Neural cell (in vitro differentiated cells): Measurements from ENCODE around the gene PHB1.

Experiments
- EP300 ChIP-seq: fragments of 450-650 bp; conservative IDR thresholded peaks from 2 replicates; pipeline ENCODE4 v1.6.1; 2014; ENCODE audit warnings: antibody characterized with exemption, mild to moderate bottlenecking, moderate library complexity; ENCODE audit not compliant: poor library complexity, severe bottlenecking
- EZH2 ChIP-seq: fragments of 200-600, 300-800 bp; shearing (Covaris generic), sonication (generic); IDR thresholded peaks from 2 replicates; pipeline ENCODE4 v1.6.1; 2014; ENCODE audit warnings: antibody characterized with exemption, low read length, borderline replicate concordance, mild to moderate bottlenecking; ENCODE audit not compliant: insufficient read depth, poor library complexity, severe bottlenecking
- MXI1 ChIP-seq: fragments of 450-650 bp; conservative IDR thresholded peaks from 2 replicates; pipeline ENCODE4 v1.6.1; 2014; ENCODE audit warnings: antibody characterized with exemption, mild to moderate bottlenecking; ENCODE audit not compliant: poor library complexity, severe bottlenecking
- POLR2AphosphoS5 ChIP-seq: IDR thresholded peaks from 2 replicates; pipeline ENCODE4 v1.6.1; 2012
- RAD21 ChIP-seq: fragments of 450-650 bp; conservative IDR thresholded peaks from 2 replicates; pipeline ENCODE4 v1.6.1; 2014; ENCODE audit warnings: antibody characterized with exemption, mild to moderate bottlenecking, moderate library complexity
- SMC3 ChIP-seq: fragments of 450-650 bp; conservative IDR thresholded peaks from 2 replicates; pipeline ENCODE4 v1.6.1; 2014; ENCODE audit warnings: antibody characterized with exemption, mild to moderate bottlenecking, moderate library complexity; ENCODE audit not compliant: poor library complexity
- TAF1 ChIP-seq: IDR thresholded peaks from 2 replicates; pipeline ENCODE4 v1.6.1; 2012; ENCODE audit warnings: low read depth
- TF ChIP-seq, protein P1 (sequence below): fragments of 450-650 bp; IDR thresholded peaks from 2 replicates; pipeline ENCODE4 v1.5.1; 2014; ENCODE audit warnings: antibody characterized with exemption, mild to moderate bottlenecking, moderate library complexity; ENCODE audit not compliant: poor library complexity, severe bottlenecking
- TF ChIP-seq, protein P2 (sequence below): IDR thresholded peaks from 2 replicates; pipeline ENCODE4 v1.6.1; 2012; ENCODE audit warnings: borderline replicate concordance

DNA sequence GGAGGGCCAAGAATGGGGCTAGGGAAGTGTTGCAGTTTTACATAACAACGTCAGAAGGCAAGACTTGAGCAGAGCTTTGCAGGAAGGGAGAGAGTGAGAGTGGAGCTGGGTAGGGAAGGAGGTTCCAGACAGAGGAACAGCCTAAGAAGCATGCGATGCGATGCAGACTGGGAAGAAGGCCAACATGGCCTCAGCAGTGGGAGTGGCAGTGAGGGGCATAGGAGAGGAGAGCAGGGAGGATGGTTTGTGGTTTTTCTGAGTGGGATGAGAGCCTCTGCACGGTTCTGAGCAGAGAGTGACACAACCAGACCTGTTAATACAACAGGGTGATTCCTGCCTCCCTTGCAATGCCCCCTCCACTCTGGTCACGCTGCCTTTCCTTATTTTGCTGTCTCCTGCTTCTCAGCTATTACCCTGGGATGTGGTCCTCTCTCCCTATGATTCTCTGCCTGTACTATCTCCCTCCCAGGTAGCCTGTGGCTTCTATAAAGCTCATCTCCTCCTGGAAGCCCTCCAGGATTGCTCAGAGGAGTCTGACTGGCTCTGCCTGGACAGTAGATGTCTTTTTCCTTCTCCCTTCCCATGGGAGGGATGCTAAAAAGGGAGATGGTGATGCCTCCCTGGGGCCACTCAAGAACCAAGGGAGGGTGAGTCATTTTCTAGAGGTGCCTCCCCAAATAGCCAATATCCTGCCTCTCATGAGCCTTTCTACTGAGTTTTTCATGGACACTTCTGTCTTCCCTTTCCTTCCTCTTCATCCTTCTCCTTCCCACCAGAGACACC is 41.7 kb upstream of the PHB1 start:
- TF ChIP-seq, protein P1, sequence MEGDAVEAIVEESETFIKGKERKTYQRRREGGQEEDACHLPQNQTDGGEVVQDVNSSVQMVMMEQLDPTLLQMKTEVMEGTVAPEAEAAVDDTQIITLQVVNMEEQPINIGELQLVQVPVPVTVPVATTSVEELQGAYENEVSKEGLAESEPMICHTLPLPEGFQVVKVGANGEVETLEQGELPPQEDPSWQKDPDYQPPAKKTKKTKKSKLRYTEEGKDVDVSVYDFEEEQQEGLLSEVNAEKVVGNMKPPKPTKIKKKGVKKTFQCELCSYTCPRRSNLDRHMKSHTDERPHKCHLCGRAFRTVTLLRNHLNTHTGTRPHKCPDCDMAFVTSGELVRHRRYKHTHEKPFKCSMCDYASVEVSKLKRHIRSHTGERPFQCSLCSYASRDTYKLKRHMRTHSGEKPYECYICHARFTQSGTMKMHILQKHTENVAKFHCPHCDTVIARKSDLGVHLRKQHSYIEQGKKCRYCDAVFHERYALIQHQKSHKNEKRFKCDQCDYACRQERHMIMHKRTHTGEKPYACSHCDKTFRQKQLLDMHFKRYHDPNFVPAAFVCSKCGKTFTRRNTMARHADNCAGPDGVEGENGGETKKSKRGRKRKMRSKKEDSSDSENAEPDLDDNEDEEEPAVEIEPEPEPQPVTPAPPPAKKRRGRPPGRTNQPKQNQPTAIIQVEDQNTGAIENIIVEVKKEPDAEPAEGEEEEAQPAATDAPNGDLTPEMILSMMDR = no peak
- TF ChIP-seq POLR2AphosphoS5 (no peak), RAD21 (no peak), EZH2 (no peak), EP300 (no peak), TAF1 (no peak), SMC3 (no peak), MXI1 (no peak)
- TF ChIP-seq, protein P2, sequence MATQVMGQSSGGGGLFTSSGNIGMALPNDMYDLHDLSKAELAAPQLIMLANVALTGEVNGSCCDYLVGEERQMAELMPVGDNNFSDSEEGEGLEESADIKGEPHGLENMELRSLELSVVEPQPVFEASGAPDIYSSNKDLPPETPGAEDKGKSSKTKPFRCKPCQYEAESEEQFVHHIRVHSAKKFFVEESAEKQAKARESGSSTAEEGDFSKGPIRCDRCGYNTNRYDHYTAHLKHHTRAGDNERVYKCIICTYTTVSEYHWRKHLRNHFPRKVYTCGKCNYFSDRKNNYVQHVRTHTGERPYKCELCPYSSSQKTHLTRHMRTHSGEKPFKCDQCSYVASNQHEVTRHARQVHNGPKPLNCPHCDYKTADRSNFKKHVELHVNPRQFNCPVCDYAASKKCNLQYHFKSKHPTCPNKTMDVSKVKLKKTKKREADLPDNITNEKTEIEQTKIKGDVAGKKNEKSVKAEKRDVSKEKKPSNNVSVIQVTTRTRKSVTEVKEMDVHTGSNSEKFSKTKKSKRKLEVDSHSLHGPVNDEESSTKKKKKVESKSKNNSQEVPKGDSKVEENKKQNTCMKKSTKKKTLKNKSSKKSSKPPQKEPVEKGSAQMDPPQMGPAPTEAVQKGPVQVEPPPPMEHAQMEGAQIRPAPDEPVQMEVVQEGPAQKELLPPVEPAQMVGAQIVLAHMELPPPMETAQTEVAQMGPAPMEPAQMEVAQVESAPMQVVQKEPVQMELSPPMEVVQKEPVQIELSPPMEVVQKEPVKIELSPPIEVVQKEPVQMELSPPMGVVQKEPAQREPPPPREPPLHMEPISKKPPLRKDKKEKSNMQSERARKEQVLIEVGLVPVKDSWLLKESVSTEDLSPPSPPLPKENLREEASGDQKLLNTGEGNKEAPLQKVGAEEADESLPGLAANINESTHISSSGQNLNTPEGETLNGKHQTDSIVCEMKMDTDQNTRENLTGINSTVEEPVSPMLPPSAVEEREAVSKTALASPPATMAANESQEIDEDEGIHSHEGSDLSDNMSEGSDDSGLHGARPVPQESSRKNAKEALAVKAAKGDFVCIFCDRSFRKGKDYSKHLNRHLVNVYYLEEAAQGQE = no peak
